GM19372 (cell line): ENCODE data around the gene AP3D1.

ENCODE experiments used
- ATAC-seq: cut with Tn5 transposase; IDR thresholded peaks from one replicate; pipeline ENCODE4 v1.9.1; 2021; ENCODE audit warnings: mild to moderate bottlenecking, low read depth, moderate library complexity; ENCODE audit not compliant: unreplicated experiment

AP3D1 gene

GRCh38 chr19:2113439-2114211, 37.7 kb downstream of the AP3D1 start:
- ATAC-seq = no peak

DNA sequence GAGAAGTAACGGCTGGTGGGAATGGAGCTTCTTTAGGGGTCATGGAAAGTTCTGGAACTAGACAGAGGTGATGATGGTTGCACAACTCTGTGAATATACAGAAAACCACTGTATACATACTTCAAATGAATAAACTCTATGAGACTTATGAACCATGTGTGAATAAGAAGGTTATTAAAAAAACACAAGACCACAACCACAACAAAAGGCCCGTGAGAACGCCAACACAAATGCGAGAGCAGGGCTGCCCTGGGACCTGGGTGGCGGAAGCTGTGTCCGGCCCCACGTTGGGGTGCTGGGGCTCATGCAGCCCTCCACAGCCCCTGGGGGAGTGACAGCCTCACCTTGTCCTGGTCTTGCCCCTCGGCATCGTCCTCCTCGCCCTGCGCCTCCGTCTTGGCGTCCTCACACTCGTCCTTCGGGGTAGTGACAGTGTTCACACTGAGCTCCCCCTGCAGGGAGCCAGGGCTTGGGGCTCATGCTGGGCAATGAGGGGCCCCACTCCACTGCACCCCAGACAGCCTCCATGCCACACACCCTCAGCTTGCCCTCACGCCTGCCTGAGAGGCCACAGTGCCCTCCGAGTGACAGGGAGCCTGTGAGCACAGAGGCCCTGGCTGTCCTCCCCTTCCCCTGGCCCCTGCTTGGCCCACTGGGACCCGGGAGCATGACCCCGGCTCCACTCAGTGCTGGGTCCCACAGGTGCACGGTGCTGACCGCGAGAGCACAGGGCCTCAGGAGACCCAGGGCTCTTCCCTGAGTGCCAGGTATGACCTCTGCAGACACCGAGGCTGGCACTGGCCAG, 38.6 kb downstream of the AP3D1 start:
- no peak for ATAC-seq

- no peak for ATAC-seq
These were observed 39.5 kb downstream of the AP3D1 start for GRCh38 chr19:2111886-2112285.

- ATAC-seq = no peak
These were observed 39.9 kb downstream of the AP3D1 start for GRCh38 chr19:2111425-2111824.

GRCh38 chr19:2110822-2111221, 40.5 kb downstream of the AP3D1 start:
- no peak for ATAC-seq

DNA sequence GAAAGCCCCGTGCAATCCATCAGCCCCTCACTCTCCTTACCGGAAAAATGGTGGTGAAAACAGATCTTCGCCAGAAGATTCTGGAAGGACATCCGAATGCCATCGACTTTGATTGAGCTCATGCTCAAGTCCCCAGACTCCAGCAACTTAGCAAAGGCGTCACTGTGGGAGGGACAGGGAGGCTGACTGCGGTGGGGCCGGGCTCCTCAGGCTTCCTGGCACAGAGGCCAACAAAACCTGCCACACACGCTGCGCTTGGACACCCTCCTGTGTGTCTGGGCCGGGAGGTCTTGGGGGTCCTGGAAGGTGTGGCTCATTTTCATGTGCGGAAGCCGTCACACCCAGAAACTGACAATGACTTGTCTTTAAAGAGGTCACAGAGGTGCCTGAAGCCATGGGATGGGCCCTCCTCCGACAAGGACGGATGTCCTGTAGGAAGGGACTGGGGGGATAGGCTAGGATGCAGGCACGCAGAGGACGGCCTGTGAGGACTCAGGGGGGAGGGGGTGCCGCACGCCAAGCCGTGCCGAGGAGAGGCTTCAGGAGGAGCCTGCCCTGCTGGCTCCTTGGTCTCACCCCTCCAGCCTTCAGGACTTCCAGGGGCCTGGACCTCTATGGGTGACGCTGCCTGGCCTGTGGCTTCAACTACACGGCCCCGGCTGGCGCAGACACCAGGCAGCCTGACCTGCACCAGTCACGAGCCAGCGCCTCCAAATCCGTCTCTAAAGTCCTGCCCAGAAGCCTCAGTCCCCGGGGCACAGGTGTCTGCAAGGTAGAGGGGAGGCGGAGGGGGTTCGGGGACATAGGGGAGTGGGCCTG, 42.1 kb downstream of the AP3D1 start:
- no peak for ATAC-seq

DNA sequence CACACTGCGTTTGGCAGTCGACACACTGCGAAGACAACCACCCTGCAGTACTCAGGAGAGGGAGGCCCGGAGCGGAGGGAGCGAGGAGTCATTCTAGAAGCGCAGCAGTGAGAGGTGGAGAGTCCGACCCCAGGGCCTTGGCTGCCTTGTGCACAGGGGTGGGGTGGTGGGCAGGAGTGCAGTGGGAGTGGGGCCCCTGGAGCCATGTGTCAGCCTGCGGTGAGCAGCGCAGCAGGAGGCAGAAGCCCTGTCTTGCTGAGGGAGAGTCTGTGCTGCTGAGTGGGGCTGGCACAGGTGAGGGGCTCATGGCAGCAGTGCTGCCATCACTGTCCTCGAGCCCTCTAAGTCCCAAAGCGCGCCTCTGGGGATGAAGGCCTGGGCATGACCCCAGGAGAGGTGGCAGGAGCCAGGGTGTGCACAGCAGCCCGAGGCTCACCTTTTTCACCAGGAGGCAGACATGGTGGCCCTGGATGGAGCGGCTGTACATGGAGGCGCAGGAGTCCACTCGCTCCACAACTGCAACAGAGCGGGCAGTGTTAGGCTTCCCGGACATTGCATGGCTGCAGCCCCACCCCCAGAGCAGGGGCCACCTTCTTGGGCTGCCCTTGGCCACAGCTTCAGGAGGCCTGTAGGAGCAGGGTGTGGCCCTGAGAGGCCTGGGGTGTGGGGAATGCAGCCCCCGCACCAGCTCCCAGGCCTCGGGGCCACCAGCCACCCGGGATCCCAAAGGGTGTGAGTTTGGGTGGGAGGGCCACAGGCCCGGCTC, 42.9 kb downstream of the AP3D1 start:
- no peak for ATAC-seq

- ATAC-seq = no peak
These were observed 48.2 kb downstream of the AP3D1 start for GRCh38 chr19:2103045-2103707.

GRCh38 chr19:2101417-2102335, 49.7 kb downstream of the AP3D1 start:
- ATAC-seq = no peak

GRCh38 chr19:2100719-2101061, 50.7 kb downstream of the AP3D1 start:
- ATAC-seq = no peak

DNA sequence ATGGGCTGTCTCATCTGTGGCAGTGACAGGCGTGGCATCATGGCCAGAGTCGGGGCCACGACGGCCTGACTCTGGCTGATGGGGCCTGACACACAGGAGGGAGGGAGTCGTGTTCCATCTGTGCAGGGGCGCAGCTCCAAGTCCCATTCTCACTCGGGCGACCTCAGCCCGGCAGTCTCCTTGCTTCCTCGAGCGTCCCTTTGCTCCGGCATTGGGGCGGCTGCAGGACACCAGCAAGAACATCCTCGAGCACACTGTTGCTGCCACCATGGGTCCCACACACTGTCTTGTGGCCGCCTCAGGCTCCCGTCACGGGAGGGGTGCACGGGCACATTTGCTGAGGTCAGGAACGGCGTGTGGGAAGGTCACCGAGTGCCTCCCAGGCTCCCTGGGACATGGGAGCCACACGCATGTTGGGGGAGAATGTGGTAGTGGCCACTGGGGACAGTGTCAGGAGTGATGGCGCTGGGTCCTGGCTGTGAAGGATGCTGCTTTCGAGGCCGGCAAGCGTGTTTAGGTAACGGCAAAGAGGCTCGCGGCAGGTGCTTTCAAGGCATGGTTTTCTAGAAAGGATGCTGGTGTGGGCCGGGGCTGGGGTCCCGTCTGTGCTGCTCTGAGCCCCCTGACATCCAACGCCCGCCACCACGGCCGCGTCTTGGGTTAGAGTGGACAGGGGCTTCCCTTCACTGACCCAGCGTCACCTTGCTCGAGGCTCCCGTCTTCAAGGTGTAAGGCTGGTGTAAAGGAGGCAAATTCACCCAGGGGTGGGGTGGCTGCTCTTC, 51.2 kb downstream of the AP3D1 start:
- no peak for ATAC-seq

DNA sequence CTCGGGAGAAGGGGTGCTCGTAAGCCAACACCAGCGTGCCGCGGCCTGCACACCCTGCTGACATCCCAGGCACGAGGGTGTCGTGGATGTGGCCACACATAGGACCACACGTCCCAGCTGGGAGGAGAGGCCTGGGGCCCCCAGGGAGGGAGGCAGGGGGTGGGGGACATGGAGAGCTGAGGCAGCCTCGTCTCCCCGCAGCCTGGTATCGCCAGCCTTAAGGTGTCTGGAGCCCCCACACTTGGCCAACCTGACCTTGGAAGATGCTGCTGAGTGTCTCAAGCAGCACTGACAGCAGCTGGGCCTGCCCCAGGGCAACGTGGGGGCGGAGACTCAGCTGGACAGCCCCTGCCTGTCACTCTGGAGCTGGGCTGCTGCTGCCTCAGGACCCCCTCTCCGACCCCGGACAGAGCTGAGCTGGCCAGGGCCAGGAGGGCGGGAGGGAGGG, 52.3 kb downstream of the AP3D1 start:
- no peak for ATAC-seq

DNA sequence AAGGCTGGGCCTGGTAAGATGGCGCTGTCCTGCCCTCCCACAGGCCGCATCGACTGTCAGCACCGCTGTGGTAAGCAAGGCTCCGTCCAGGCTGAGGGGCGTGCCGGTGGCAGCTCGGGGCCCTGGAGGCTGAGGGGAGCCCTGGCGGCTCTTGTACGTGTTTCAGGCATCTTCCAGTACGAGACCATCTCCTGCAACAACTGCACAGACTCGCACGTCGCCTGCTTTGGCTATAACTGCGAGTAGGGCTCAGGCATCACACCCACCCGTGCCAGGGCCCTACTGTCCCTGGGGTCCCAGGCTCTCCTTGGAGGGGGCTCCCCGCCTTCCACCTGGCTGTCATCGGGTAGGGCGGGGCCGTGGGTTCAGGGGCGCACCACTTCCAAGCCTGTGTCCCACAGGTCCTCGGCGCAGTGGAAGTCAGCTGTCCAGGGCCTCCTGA, 53.5 kb downstream of the AP3D1 start:
- no peak for ATAC-seq

DNA sequence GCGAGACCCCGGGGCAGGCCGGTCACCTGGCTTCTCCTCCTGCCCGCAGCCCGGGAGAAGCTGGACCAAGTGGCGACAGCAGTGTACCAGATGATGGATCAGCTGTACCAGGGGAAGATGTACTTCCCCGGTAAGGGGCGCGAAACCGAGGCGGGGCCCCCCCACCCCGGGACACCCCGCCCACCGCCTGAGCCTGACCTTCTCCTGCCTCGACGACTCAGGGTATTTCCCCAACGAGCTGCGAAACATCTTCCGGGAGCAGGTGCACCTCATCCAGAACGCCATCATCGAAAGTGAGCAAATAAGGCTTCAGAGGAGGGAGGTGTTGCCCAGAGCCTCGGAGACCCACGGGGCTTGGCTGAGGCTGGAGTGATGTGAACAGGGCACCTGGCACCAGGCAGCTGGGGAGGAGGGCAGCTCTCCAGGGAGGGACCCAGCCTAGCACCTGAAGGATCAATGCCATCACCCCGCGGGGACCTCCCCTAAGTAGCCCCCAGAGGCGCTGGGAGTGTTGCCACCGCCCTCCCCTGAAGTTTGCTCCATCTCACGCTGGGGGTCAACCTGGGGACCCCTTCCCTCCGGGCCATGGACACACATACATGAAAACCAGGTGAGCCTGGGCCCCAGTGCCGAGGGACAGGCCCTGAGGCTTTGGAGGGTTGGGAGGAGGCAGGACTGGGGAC, 54.0 kb downstream of the AP3D1 start:
- no peak for ATAC-seq

GRCh38 chr19:2096480-2097202, 54.7 kb downstream of the AP3D1 start, which contains the start of gene IZUMO4:
Gene IZUMO4 (plus strand): TSS chr19:2096915. CDS start chr19:2096946, 31 bp downstream.
- ATAC-seq = peak; percentile 71

DNA sequence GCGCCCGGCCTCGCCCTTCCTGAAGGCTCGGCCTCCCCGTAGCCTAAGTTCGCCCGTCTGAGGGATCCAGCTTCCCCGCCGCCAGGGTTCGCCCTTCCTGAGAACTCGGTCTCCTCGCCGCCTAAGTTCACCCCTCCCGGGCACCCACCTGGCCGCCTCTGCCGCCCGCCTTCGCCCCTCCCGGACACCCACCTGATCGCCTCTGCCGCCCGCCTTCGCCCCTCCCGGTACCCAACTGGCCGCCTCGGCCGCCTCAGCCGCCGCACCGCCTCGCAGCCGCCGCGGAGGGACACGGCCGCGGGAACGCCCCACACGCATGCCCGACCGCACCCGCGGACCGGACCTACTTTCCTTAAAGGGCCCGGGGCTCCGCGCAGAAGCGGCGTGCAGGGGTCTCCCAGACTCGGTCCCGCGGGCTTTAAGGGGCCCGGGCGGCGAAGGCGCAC, 55.3 kb downstream of the AP3D1 start, which contains the start of gene MOB3A:
Gene MOB3A, minus strand, starts transcription at position 293 of the 446 bp plus-strand sequence. CDS start 17,766 bp downstream, outside the sequence.
- ATAC-seq = peak; percentile 22
